Parathyroid adenoma (tissue), 2 donors: ENCODE results near the gene SF3B1.

ENCODE experiments used
- H2AFZ ChIP-seq: fragments of 300-600 bp; sonication (generic); one replicate; pipeline ENCODE4 v1.7.0; 2017; ENCODE audit warnings: antibody characterized with exemption, mild to moderate bottlenecking
- H3K27ac ChIP-seq: fragments of 300-600 bp; sonication (generic); one replicate; pipeline ENCODE4 v1.7.0; 2017
- H3K27me3 ChIP-seq: fragments of 300-600 bp; sonication (generic); one replicate; pipeline ENCODE4 v1.7.0; 2017; ENCODE audit warnings: low read length; ENCODE audit not compliant: control insufficient read depth, insufficient read depth
- H3K36me3 ChIP-seq: fragments of 300-600 bp; sonication (generic); one replicate; pipeline ENCODE4 v1.7.0; 2017; ENCODE audit warnings: low read length; ENCODE audit not compliant: control insufficient read depth, insufficient read depth
- H3K4me1 ChIP-seq: fragments of 300-600 bp; sonication (generic); one replicate; pipeline ENCODE4 v1.7.0; 2017; ENCODE audit warnings: control low read depth
- H3K4me2 ChIP-seq: fragments of 300-600 bp; sonication (generic); one replicate; pipeline ENCODE4 v1.7.0; 2017; ENCODE audit warnings: low read length
- H3K4me3 ChIP-seq: fragments of 300-600 bp; sonication (generic); one replicate; pipeline ENCODE4 v1.7.0; 2017; ENCODE audit warnings: low read depth, low read length
- H3K79me2 ChIP-seq: fragments of 300-600 bp; sonication (generic); one replicate; pipeline ENCODE4 v1.7.0; 2017; ENCODE audit warnings: control low read depth
- H3K9ac ChIP-seq: fragments of 300-600 bp; sonication (generic); one replicate; pipeline ENCODE4 v1.7.0; 2017; ENCODE audit warnings: mild to moderate bottlenecking
- H3K9me3 ChIP-seq: fragments of 300-600 bp; sonication (generic); one replicate; pipeline ENCODE4 v1.7.0; 2017; ENCODE audit warnings: low read length; ENCODE audit not compliant: control insufficient read depth
- CTCF ChIP-seq: fragments of 300-600 bp; sonication (generic); IDR thresholded peaks from one replicate; pipeline ENCODE4 v1.7.0; 2017; ENCODE audit warnings: antibody characterized with exemption, mild to moderate bottlenecking
- donor health status: primary hyperparathyroidism.

The SF3B1 gene

GRCh38 chr2:197446844-197447243 is 12.0 kb upstream of the SF3B1 start:
- Histone ChIP-seq H3K4me2 (no peak overlapping the region), H3K27me3 (no peaks in the 10 kb centered on the region), H3K36me3 (no peaks in the 10 kb centered on the region), H2AFZ (no peak overlapping the region), H3K79me2 (no peaks in the 10 kb centered on the region), H3K27ac (no peak overlapping the region), H3K4me1 (no peaks in the 10 kb centered on the region), H3K4me3 (no peak overlapping the region), H3K9ac (no peak overlapping the region), H3K9me3 (no peaks in the 10 kb centered on the region)
- TF ChIP-seq CTCF: no peak

GRCh38 chr2:197445746-197446145 is 10.9 kb upstream of the SF3B1 start:
- H3K4me3 ChIP-seq: no peak overlapping the region
- H3K4me2 ChIP-seq: no peak overlapping the region
- H3K9ac ChIP-seq: no peak overlapping the region
- no peaks in the 10 kb centered on the region for H3K36me3 ChIP-seq
- no peak overlapping the region for H3K27ac ChIP-seq
- H3K79me2 ChIP-seq: no peaks in the 10 kb centered on the region
- no peak overlapping the region for H2AFZ ChIP-seq
- no peaks in the 10 kb centered on the region for H3K9me3 ChIP-seq
- no peak for TF ChIP-seq CTCF
- H3K27me3 ChIP-seq: no peaks in the 10 kb centered on the region
- H3K4me1 ChIP-seq: no peaks in the 10 kb centered on the region

- TF ChIP-seq CTCF: no peak
- no peak overlapping the region for H3K27ac ChIP-seq
Observed at GRCh38 chr2:197442857-197443256, 8.0 kb upstream of the SF3B1 start.

GRCh38 chr2:197437380-197437779 is 2.6 kb upstream of the SF3B1 start:
- Histone ChIP-seq H2AFZ (no peak overlapping the region), H3K36me3 (no peaks in the 10 kb centered on the region), H3K27me3 (no peaks in the 10 kb centered on the region), H3K9me3 (no peaks in the 10 kb centered on the region), H3K79me2 (peaks cover 27% of the 10 kb centered on the region), H3K27ac (no peak overlapping the region), H3K9ac (no peak overlapping the region), H3K4me1 (peaks cover 12% of the 10 kb centered on the region), H3K4me2 (no peak overlapping the region), H3K4me3 (no peak overlapping the region)
- no peak for TF ChIP-seq CTCF

More at GRCh38 chr2:197442857-197443256, 8.0 kb upstream of the SF3B1 start:
- H3K79me2 ChIP-seq: no peaks in the 10 kb centered on the region
- no peaks in the 10 kb centered on the region for H3K9me3 ChIP-seq
- H3K36me3 ChIP-seq: no peaks in the 10 kb centered on the region
- H2AFZ ChIP-seq: no peak overlapping the region
- H3K27me3 ChIP-seq: no peaks in the 10 kb centered on the region
- H3K4me1 ChIP-seq: no peaks in the 10 kb centered on the region
- no peak overlapping the region for H3K4me3 ChIP-seq
- no peak overlapping the region for H3K4me2 ChIP-seq
- no peak overlapping the region for H3K9ac ChIP-seq

- Histone ChIP-seq H3K4me3 (peak overlapping the region; percentile 98), H2AFZ (peak overlapping the region; percentile 95), H3K9ac (peak overlapping the region; percentile 91), H3K9me3 (no peaks in the 10 kb centered on the region), H3K4me2 (peak overlapping the region; percentile 79), H3K27me3 (no peaks in the 10 kb centered on the region), H3K27ac (peak overlapping the region; percentile 93), H3K4me1 (peaks cover 12% of the 10 kb centered on the region), H3K79me2 (peaks cover 42% of the 10 kb centered on the region), H3K36me3 (no peaks in the 10 kb centered on the region)
- TF ChIP-seq CTCF: no peak
Observed at GRCh38 chr2:197435598-197436420, 981 bp upstream of the SF3B1 start.
